Skeletal muscle satellite cell (primary cell): ENCODE results near the gene VWA3B.
"Not testable (repeated sequence)": the region's sequence is repeated elsewhere in the genome, so short reads cannot be mapped to it uniquely, and the experiment has no call there.

Experiments used
- H3K27me3 ChIP-seq: 2 replicates; pipeline ENCODE4 v1.7.0; 2013; ENCODE audit warnings: low read length; ENCODE audit not compliant: control insufficient read depth, insufficient read depth
- H3K36me3 ChIP-seq: 2 replicates; pipeline ENCODE4 v1.7.0; 2013; ENCODE audit warnings: mild to moderate bottlenecking, control low read depth, low read length; ENCODE audit not compliant: insufficient read depth
- H3K4me1 ChIP-seq: 2 replicates; pipeline ENCODE4 v1.7.0; 2013; ENCODE audit warnings: low read length; ENCODE audit not compliant: control insufficient read depth, insufficient read depth
- H3K4me2 ChIP-seq: 2 replicates; pipeline ENCODE4 v1.7.0; 2013; ENCODE audit warnings: mild to moderate bottlenecking, low read length
- H3K4me3 ChIP-seq: 2 replicates; pipeline ENCODE4 v1.7.0; 2013; ENCODE audit warnings: low read length
- H3K9ac ChIP-seq: 2 replicates; pipeline ENCODE4 v1.7.0; 2013; ENCODE audit warnings: mild to moderate bottlenecking, low read depth, low read length, moderate library complexity
- H3K9me3 ChIP-seq: replicated peaks from 2 replicates; pipeline ENCODE4 v1.7.0; 2013; ENCODE audit warnings: mild to moderate bottlenecking, control low read depth, low read length

Gene VWA3B

GRCh38 chr2:98142106-98142791, 55.3 kb downstream of the VWA3B start:
- no peaks in the 10 kb centered on the region for H3K36me3 ChIP-seq
- H3K9me3 ChIP-seq = no peaks in the 10 kb centered on the region
- no peak overlapping the region for H3K4me2 ChIP-seq
- no peak overlapping the region for H3K9ac ChIP-seq
- H3K4me3 ChIP-seq = no peak overlapping the region
- peaks cover 8% of the 10 kb centered on the region for H3K27me3 ChIP-seq
- no peaks in the 10 kb centered on the region for H3K4me1 ChIP-seq

GRCh38 chr2:98145070-98145469, 58.1 kb downstream of the VWA3B start:
- Histone ChIP-seq H3K4me1 (no peaks in the 10 kb centered on the region), H3K9ac (no peak overlapping the region), H3K4me3 (no peak overlapping the region), H3K4me2 (no peak overlapping the region), H3K36me3 (no peaks in the 10 kb centered on the region), H3K9me3 (no peaks in the 10 kb centered on the region), H3K27me3 (peaks cover 8% of the 10 kb centered on the region)

GRCh38 chr2:98147900-98148299, 60.9 kb downstream of the VWA3B start:
- H3K27me3 ChIP-seq, H3K4me2 ChIP-seq, H3K9ac ChIP-seq, H3K36me3 ChIP-seq, H3K4me1 ChIP-seq, H3K9me3 ChIP-seq, H3K4me3 ChIP-seq: not testable (repeated sequence)

- Histone ChIP-seq H3K4me2 (peak overlapping the region; percentile 69), H3K4me1 (no peaks in the 10 kb centered on the region), H3K9me3 (no peaks in the 10 kb centered on the region), H3K9ac (peak overlapping the region; percentile 37), H3K36me3 (no peaks in the 10 kb centered on the region), H3K27me3 (no peaks in the 10 kb centered on the region), H3K4me3 (peak overlapping the region; percentile 60)
Measured at GRCh38 chr2:98148595-98149332, 61.8 kb downstream of the VWA3B start.

- Histone ChIP-seq H3K4me1 (no peaks in the 10 kb centered on the region), H3K4me3 (peak overlapping the region; percentile 60), H3K4me2 (peak overlapping the region; percentile 69), H3K36me3 (no peaks in the 10 kb centered on the region), H3K27me3 (no peaks in the 10 kb centered on the region), H3K9me3 (no peaks in the 10 kb centered on the region), H3K9ac (peak overlapping the region; percentile 37)
Measured at GRCh38 chr2:98149333-98149697, 62.3 kb downstream of the VWA3B start.

GRCh38 chr2:98153481-98153880, 66.5 kb downstream of the VWA3B start:
- H3K36me3 ChIP-seq = no peaks in the 10 kb centered on the region
- H3K9ac ChIP-seq = no peak overlapping the region
- H3K4me2 ChIP-seq = no peak overlapping the region
- no peak overlapping the region for H3K4me3 ChIP-seq
- no peaks in the 10 kb centered on the region for H3K9me3 ChIP-seq
- H3K4me1 ChIP-seq = no peaks in the 10 kb centered on the region
- H3K27me3 ChIP-seq = peaks cover 18% of the 10 kb centered on the region

- no peaks in the 10 kb centered on the region for H3K9me3 ChIP-seq
- no peaks in the 10 kb centered on the region for H3K36me3 ChIP-seq
- H3K9ac ChIP-seq = no peak overlapping the region
- no peak overlapping the region for H3K4me2 ChIP-seq
- H3K4me1 ChIP-seq = no peaks in the 10 kb centered on the region
- H3K27me3 ChIP-seq = peaks cover 22% of the 10 kb centered on the region
- no peak overlapping the region for H3K4me3 ChIP-seq
Measured at GRCh38 chr2:98155291-98155690, 68.3 kb downstream of the VWA3B start.

GRCh38 chr2:98155716-98156115, 68.7 kb downstream of the VWA3B start:
- H3K9ac ChIP-seq = no peak overlapping the region
- H3K27me3 ChIP-seq = peaks cover 27% of the 10 kb centered on the region
- no peaks in the 10 kb centered on the region for H3K36me3 ChIP-seq
- no peak overlapping the region for H3K4me3 ChIP-seq
- H3K4me2 ChIP-seq = no peak overlapping the region
- no peaks in the 10 kb centered on the region for H3K9me3 ChIP-seq
- no peaks in the 10 kb centered on the region for H3K4me1 ChIP-seq

- Histone ChIP-seq H3K36me3 (no peaks in the 10 kb centered on the region), H3K4me1 (no peaks in the 10 kb centered on the region), H3K27me3 (peaks cover 28% of the 10 kb centered on the region), H3K4me2 (no peak overlapping the region), H3K4me3 (no peak overlapping the region), H3K9ac (no peak overlapping the region), H3K9me3 (no peaks in the 10 kb centered on the region)
Measured at GRCh38 chr2:98156304-98156703, 69.3 kb downstream of the VWA3B start.

GRCh38 chr2:98157557-98157956, 70.6 kb downstream of the VWA3B start:
- Histone ChIP-seq H3K9me3 (no peaks in the 10 kb centered on the region), H3K4me2 (no peak overlapping the region), H3K9ac (no peak overlapping the region), H3K4me1 (peaks cover under 1% of the 10 kb centered on the region), H3K36me3 (no peaks in the 10 kb centered on the region), H3K4me3 (no peak overlapping the region), H3K27me3 (peaks cover 28% of the 10 kb centered on the region)

- no peaks in the 10 kb centered on the region for H3K9me3 ChIP-seq
- H3K36me3 ChIP-seq = no peaks in the 10 kb centered on the region
- peaks cover 5% of the 10 kb centered on the region for H3K4me1 ChIP-seq
- no peak overlapping the region for H3K4me2 ChIP-seq
- H3K9ac ChIP-seq = no peak overlapping the region
- H3K4me3 ChIP-seq = no peak overlapping the region
- H3K27me3 ChIP-seq = peaks cover 28% of the 10 kb centered on the region
Measured at GRCh38 chr2:98158305-98158704, 71.3 kb downstream of the VWA3B start.

GRCh38 chr2:98160554-98160953, 73.6 kb downstream of the VWA3B start:
- Histone ChIP-seq H3K36me3 (no peaks in the 10 kb centered on the region), H3K9me3 (no peaks in the 10 kb centered on the region), H3K4me1 (peaks cover 5% of the 10 kb centered on the region), H3K4me2 (no peak overlapping the region), H3K9ac (no peak overlapping the region), H3K27me3 (peaks cover 27% of the 10 kb centered on the region), H3K4me3 (no peak overlapping the region)
